ENCODE measurements around the gene RIMBP2.

The RIMBP2 gene

GRCh38 chr12:130671556-130671955 lies 44.5 kb downstream of the RIMBP2 start:
- POLR2A ChIA-PET: no interaction called here

GRCh38 chr12:130669797-130670196 lies 46.3 kb downstream of the RIMBP2 start:
- H3K4me3 ChIP-seq (ENCODE audit: low read depth, low read length): no peak overlapping the region
- ChIA-PET CTCF (no interaction called here), POLR2A (no interaction called here)
- no peak for TF ChIP-seq CTCF (IDR thresholded peaks at IDR 0.05; ENCODE audit: insufficient read depth, low read length, missing control alignments)
- no peak for DNase-seq (ENCODE audit: low read depth, low spot score)

More at GRCh38 chr12:130671556-130671955, 44.5 kb downstream of the RIMBP2 start:
- no peak overlapping the region for H3K4me3 ChIP-seq (ENCODE audit: low read depth, low read length)
- TF ChIP-seq CTCF (IDR thresholded peaks at IDR 0.05; ENCODE audit: insufficient read depth, low read length, missing control alignments): no peak
- CTCF ChIA-PET: no interaction called here
- DNase-seq (ENCODE audit: low read depth, low spot score): no peak

- no peak for TF ChIP-seq CTCF (IDR thresholded peaks at IDR 0.05; ENCODE audit: insufficient read depth, low read length, missing control alignments)
- CTCF ChIA-PET: no interaction called here
- DNase-seq (ENCODE audit: low read depth, low spot score): no peak
- POLR2A ChIA-PET: no interaction called here
- H3K4me3 ChIP-seq (ENCODE audit: low read depth, low read length): no peak overlapping the region
Measured at GRCh38 chr12:130669205-130669557, 46.9 kb downstream of the RIMBP2 start.

GRCh38 chr12:130668286-130669204 lies 47.6 kb downstream of the RIMBP2 start:
- TF ChIP-seq CTCF (IDR thresholded peaks at IDR 0.05; ENCODE audit: insufficient read depth, low read length, missing control alignments): no peak
- DNase-seq (ENCODE audit: low read depth, low spot score): no peak
- H3K4me3 ChIP-seq (ENCODE audit: low read depth, low read length): no peak overlapping the region
- ChIA-PET POLR2A (no interaction called here), CTCF (no interaction called here)

- no peak overlapping the region for H3K4me3 ChIP-seq (ENCODE audit: low read depth, low read length)
- ChIA-PET POLR2A (no interaction called here), CTCF (no interaction called here)
Measured at GRCh38 chr12:130667421-130667960, 48.6 kb downstream of the RIMBP2 start.

More at GRCh38 chr12:130667421-130667960, 48.6 kb downstream of the RIMBP2 start:
- no peak for DNase-seq (ENCODE audit: low read depth, low spot score)
- no peak for TF ChIP-seq CTCF (IDR thresholded peaks at IDR 0.05; ENCODE audit: insufficient read depth, low read length, missing control alignments)

Measured in AG04449 (cell line).